ENCODE measurements around the gene CA10. TPM values are rescaled to one million over a fixed set of nuclear protein-coding genes. Genes with fewer than 3 reads are reported as not detected.

Gene CA10
- total RNA-seq, 1 experiment from 2014 or later = not detected

DNA sequence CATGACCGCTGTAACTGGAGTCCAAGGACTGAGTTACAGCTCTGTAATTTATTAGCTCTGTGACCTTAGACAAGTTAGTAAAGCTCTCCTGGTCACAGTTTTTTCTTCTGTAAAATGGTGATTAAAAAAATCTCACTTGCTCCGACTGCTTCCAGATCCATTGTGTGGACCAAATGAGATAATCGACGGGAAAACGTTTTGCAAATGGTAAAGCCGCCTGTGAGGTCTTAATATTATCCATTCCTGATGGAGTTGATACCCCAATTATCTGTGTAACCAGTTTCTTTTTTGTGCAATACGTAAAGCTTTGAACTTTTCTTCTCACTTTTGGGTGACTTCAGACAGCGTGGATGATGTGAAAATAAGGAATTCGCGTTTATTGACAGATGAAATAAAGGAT lies 475.2 kb downstream of the CA10 start:
- Histone ChIP-seq H3K4me2 (no peak overlapping the region), H2AFZ (no peak overlapping the region), H3K9me2 (ENCODE audit: insufficient read depth) (no peaks in the 10 kb centered on the region), H4K20me1 (ENCODE audit: insufficient read depth) (no peaks in the 10 kb centered on the region), H3K36me3 (ENCODE audit: low read depth) (no peaks in the 10 kb centered on the region), H3K27me3 (ENCODE audit: insufficient read depth, low read depth) (peaks cover 26% of the 10 kb centered on the region), H3F3A (ENCODE audit: insufficient read depth, low read depth) (no peaks in the 10 kb centered on the region), H3K9me3 (ENCODE audit: insufficient read depth, low read depth) (no peaks in the 10 kb centered on the region), H3K4me3 (no peak overlapping the region), H3K27ac (no peak overlapping the region), H3K4me1 (replicated peaks; ENCODE audit: insufficient read depth) (no peaks in the 10 kb centered on the region), H3K79me2 (ENCODE audit: low read depth) (no peaks in the 10 kb centered on the region)
- intact Hi-C loops (cut with micrococcal nuclease; ENCODE audit: unreplicated experiment) = no loop called here
- ChIA-PET POLR2A (ENCODE audit: unreplicated experiment) (no interaction called here), CTCF (no interaction called here)
- BruUV-seq (replicated peaks) = no TSS peak
- no peak for TF ChIP-seq EZH2 (IDR thresholded peaks at IDR 0.05; ENCODE audit: low read depth)
- TF ChIP-seq, protein P1, sequence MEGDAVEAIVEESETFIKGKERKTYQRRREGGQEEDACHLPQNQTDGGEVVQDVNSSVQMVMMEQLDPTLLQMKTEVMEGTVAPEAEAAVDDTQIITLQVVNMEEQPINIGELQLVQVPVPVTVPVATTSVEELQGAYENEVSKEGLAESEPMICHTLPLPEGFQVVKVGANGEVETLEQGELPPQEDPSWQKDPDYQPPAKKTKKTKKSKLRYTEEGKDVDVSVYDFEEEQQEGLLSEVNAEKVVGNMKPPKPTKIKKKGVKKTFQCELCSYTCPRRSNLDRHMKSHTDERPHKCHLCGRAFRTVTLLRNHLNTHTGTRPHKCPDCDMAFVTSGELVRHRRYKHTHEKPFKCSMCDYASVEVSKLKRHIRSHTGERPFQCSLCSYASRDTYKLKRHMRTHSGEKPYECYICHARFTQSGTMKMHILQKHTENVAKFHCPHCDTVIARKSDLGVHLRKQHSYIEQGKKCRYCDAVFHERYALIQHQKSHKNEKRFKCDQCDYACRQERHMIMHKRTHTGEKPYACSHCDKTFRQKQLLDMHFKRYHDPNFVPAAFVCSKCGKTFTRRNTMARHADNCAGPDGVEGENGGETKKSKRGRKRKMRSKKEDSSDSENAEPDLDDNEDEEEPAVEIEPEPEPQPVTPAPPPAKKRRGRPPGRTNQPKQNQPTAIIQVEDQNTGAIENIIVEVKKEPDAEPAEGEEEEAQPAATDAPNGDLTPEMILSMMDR (conservative IDR thresholded peaks at IDR 0.05) = no peak
- DNase-seq = no peak

DNA sequence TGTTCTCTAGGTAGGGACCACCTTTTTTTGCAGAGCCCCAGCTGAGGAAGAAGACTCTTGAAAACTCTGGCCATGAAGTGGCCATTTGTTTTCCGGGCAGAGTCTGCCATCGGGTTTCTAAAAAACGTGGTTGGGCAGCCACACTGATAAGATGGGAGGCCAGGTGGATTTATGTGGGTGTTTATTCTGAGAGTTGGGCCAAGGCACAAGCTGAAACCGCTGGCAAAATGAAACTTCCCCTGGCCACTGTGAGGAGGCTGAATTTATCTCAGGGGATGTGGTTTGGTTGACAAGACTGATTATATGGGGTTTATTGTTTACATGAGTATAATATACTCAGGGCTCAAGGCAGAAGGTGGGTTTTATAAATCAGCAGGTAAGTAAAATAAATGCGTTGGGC lies 476.4 kb downstream of the CA10 start:
- Histone ChIP-seq H3K36me3 (ENCODE audit: low read depth) (no peaks in the 10 kb centered on the region), H3F3A (ENCODE audit: insufficient read depth, low read depth) (no peaks in the 10 kb centered on the region), H3K27ac (no peak overlapping the region), H2AFZ (no peak overlapping the region), H4K20me1 (ENCODE audit: insufficient read depth) (no peaks in the 10 kb centered on the region), H3K4me1 (replicated peaks; ENCODE audit: insufficient read depth) (no peaks in the 10 kb centered on the region), H3K4me3 (no peak overlapping the region), H3K9me2 (ENCODE audit: insufficient read depth) (no peaks in the 10 kb centered on the region), H3K4me2 (no peak overlapping the region), H3K27me3 (ENCODE audit: insufficient read depth, low read depth) (peaks cover 26% of the 10 kb centered on the region), H3K79me2 (ENCODE audit: low read depth) (no peaks in the 10 kb centered on the region), H3K9me3 (ENCODE audit: insufficient read depth, low read depth) (no peaks in the 10 kb centered on the region)
- BruUV-seq (replicated peaks) = no TSS peak
- TF ChIP-seq, protein P1 (conservative IDR thresholded peaks at IDR 0.05) = no peak
- no peak for TF ChIP-seq EZH2 (IDR thresholded peaks at IDR 0.05; ENCODE audit: low read depth)
- intact Hi-C loops (cut with micrococcal nuclease; ENCODE audit: unreplicated experiment) = no loop called here
- POLR2A ChIA-PET (ENCODE audit: unreplicated experiment) = no interaction called here
- CTCF ChIA-PET = no interaction called here
- no peak for DNase-seq

DNA sequence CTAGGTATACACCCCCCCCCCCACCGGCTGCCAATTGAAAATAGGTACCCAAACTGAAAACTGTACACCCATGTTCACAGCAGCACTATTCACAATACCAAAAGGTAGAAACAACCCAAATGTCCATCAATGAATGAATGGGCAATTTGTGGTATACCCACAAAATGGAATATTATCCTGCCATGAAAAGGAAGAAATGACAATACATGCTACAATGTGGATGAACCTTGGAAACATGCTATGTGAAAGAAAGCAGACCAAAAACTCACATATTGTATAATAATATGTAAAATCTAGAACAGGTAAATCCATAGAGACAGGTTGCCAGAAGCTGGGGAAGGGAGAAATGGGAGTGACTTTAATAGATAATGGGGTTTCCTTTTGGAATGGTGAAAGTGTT lies 480.6 kb downstream of the CA10 start:
- intact Hi-C loops (cut with micrococcal nuclease; ENCODE audit: unreplicated experiment) = no loop called here
- POLR2A ChIA-PET (ENCODE audit: unreplicated experiment) = no interaction called here

More for the DNA sequence above, 480.6 kb downstream of the CA10 start:
- no peak overlapping the region for H3K4me3 ChIP-seq
- no peaks in the 10 kb centered on the region for H3K79me2 ChIP-seq (ENCODE audit: low read depth)
- DNase-seq = no peak
- H3K4me2 ChIP-seq = no peak overlapping the region
- TF ChIP-seq, protein P1 (conservative IDR thresholded peaks at IDR 0.05) = no peak
- TF ChIP-seq EZH2 (IDR thresholded peaks at IDR 0.05; ENCODE audit: low read depth) = no peak
- no peak overlapping the region for H3K27ac ChIP-seq
- H3K27me3 ChIP-seq (ENCODE audit: insufficient read depth, low read depth) = peaks cover 18% of the 10 kb centered on the region
- no peaks in the 10 kb centered on the region for H4K20me1 ChIP-seq (ENCODE audit: insufficient read depth)
- CTCF ChIA-PET = no interaction called here
- no peaks in the 10 kb centered on the region for H3K4me1 ChIP-seq (replicated peaks; ENCODE audit: insufficient read depth)
- BruUV-seq (replicated peaks) = no TSS peak
- H3F3A ChIP-seq (ENCODE audit: insufficient read depth, low read depth) = no peaks in the 10 kb centered on the region
- no peaks in the 10 kb centered on the region for H3K36me3 ChIP-seq (ENCODE audit: low read depth)
- H2AFZ ChIP-seq = no peak overlapping the region
- H3K9me2 ChIP-seq (ENCODE audit: insufficient read depth) = no peaks in the 10 kb centered on the region
- no peaks in the 10 kb centered on the region for H3K9me3 ChIP-seq (ENCODE audit: insufficient read depth, low read depth)

All from PC-9 (cell line).